NT2/D1 (cell line): ENCODE data around the gene TAS2R1.

Source experiments
- YY1 ChIP-seq: IDR thresholded peaks from 2 replicates; pipeline ENCODE4 v1.6.1; 2011; ENCODE audit not compliant: insufficient read length, insufficient read depth
- ZNF274 ChIP-seq: IDR thresholded peaks from 2 replicates; pipeline ENCODE4 v1.6.1; 2011; ENCODE audit warnings: mild to moderate bottlenecking, low read depth, low read length

GRCh38 chr5:9625286-9625685 is 4.9 kb downstream of the TAS2R1 start:
- no peak for TF ChIP-seq YY1
- TF ChIP-seq ZNF274, result no peak
